Neural progenitor cell (in vitro differentiated cells): ENCODE measurements around the gene POU6F2.

ENCODE experiments used
- CTCF ChIP-seq: fragments of 200-600 bp; sonication (generic); IDR thresholded peaks from 2 replicates; pipeline ENCODE4 v1.5.1; 2017; ENCODE audit warnings: antibody characterized with exemption, mild to moderate bottlenecking
- EZH2 ChIP-seq: fragments of 200-600 bp; sonication (generic); IDR thresholded peaks from 2 replicates; pipeline ENCODE4 v1.6.1; 2017; ENCODE audit warnings: antibody characterized with exemption, mild to moderate bottlenecking, moderate library complexity
- EZH2phosphoT487 ChIP-seq: fragments of 200-600 bp; sonication (generic); IDR thresholded peaks from 2 replicates; pipeline ENCODE4 v1.6.1; 2017; ENCODE audit warnings: antibody characterized with exemption

DNA sequence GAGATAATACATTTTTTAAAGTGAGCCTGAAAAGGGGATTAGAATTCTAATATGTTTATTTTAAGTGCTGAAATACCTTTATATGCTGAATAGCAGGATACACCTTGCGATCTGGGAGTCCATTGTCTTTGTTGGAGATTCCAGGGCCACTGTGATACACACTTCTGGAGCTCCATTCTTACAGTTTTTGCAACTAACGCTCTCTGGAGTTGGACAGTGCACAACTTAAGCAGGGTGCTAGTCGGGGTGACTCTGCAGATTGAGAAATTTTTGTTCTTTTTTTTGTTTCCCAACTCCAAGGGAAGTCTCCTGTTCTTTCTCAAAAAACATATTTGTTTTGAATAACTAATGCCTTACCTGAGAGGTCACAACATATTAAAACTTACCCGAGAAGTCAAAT, 23.7 kb upstream of the POU6F2 start:
- no peak for TF ChIP-seq CTCF
- TF ChIP-seq EZH2phosphoT487 = no peak
- no peak for TF ChIP-seq EZH2
